ENCODE results near the gene TMEM45B. TPM values are rescaled to one million over a fixed set of nuclear protein-coding genes. Genes with fewer than 3 reads are reported as not detected.
A peak's percentile ranks its signal among the peaks of the same experiment; 100 is the strongest.

The TMEM45B gene
- total RNA-seq: 10.1 TPM

DNA sequence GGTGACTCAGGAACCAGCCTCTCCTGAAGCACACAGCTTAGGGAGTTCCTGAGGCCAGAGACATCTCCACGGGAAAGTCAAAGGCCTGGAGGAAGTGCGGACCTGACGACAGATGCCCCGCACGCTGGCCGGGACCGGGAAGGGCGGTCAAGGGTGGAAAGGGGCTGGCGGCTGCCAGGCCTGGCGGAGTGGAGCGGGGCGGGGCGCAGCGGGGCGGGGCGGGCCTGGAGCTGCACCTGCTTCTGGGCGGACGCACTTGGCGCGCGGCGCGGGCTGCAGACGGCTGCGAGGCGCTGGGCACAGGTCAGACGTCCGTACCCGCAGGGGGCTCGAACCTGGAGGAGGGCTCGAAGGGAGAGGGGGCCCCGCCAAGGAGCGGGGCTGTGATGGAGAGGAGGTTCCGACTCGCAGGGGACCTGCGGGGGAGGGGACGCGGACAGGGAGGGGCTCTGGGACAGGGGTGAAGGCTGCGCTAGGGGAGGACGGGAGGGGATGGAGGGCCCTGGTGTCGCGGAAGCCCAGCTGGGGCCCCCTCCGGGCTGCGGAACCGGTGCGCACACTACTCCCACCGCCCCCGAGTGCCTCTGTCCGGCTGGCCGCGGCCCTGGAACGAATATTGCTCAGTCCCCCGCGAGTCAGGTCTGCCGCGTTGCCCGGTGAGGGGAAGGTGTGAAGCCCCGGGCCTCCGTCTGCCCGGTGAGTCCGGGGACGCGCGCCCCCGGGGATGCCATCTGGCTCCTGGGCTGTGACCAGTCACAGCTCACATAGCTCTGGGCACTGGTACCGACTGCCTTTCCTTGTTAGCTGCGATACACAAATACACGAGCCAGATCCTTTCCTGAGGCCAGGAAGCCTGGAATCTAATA is at the start of gene TMEM45B:
Gene TMEM45B (plus strand): TSS at position 253 of the 866 bp plus-strand sequence. CDS start 36,635 bp downstream, outside the sequence.
- no peak for DNase-seq (ENCODE audit: extremely low spot score in 2 of 2)
- H3K9me3 ChIP-seq: no peaks in the 10 kb centered on the region
- H3K4me3 ChIP-seq: peak within 1 kb of the TSS in 1 of 2 donors; percentile 36
- H3K27ac ChIP-seq: no peak within 1 kb of the TSS
- no peaks in the 10 kb centered on the region for H3K4me1 ChIP-seq
- intact Hi-C loops (cut with DNase I): no loop called here
- no peak for TF ChIP-seq POLR2AphosphoS5 (IDR thresholded peaks at IDR 0.05; ENCODE audit: insufficient read depth in 1 of 2, low read depth in 1 of 2)
- H3K36me3 ChIP-seq: no peaks in the 10 kb centered on the region
- peaks cover 5% of the 10 kb centered on the region for H3K27me3 ChIP-seq

DNA sequence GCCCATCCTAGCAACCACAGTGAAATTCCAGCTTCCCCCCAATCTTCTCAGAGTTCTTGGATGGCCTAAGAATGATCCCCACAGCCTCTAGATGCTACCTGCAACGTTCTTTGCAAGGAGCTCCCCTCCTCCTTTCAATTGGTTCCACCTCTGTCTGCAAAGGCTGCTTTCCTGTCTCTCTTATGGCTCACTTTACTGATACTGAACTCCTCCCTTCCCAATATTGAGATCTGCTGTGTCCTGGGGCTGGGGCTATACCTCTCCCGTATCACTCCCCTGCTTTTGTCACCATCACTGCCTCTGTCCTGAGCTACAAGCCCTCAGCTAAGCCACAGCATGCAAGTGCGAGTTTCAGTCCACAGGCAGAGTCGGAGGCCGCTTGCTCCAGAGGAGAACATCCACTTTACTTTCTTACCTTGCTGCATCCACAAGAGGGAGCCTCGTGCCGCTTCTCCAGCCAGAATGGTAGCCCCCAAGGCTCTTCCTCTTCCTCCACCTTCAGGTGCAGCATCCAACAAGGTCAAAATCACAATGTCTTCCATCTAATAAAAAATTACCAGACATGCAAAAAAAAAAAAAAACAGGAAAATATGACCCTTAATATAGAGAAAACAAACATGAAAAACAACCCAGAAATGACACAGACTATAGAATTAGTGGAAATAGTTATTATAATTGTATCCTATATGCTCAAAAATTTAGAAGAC is 48.6 kb upstream of the TMEM45B start:
- Histone ChIP-seq H3K27ac (no peak overlapping the region), H3K9me3 (no peaks in the 10 kb centered on the region), H3K4me3 (no peak overlapping the region), H3K36me3 (no peaks in the 10 kb centered on the region), H3K27me3 (no peaks in the 10 kb centered on the region), H3K4me1 (no peaks in the 10 kb centered on the region)
- TF ChIP-seq POLR2AphosphoS5 (IDR thresholded peaks at IDR 0.05; ENCODE audit: insufficient read depth in 1 of 2, low read depth in 1 of 2) (no peak), POLR2A (IDR thresholded peaks at IDR 0.05) (no peak)
- TF ChIP-seq, protein P1, sequence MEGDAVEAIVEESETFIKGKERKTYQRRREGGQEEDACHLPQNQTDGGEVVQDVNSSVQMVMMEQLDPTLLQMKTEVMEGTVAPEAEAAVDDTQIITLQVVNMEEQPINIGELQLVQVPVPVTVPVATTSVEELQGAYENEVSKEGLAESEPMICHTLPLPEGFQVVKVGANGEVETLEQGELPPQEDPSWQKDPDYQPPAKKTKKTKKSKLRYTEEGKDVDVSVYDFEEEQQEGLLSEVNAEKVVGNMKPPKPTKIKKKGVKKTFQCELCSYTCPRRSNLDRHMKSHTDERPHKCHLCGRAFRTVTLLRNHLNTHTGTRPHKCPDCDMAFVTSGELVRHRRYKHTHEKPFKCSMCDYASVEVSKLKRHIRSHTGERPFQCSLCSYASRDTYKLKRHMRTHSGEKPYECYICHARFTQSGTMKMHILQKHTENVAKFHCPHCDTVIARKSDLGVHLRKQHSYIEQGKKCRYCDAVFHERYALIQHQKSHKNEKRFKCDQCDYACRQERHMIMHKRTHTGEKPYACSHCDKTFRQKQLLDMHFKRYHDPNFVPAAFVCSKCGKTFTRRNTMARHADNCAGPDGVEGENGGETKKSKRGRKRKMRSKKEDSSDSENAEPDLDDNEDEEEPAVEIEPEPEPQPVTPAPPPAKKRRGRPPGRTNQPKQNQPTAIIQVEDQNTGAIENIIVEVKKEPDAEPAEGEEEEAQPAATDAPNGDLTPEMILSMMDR (IDR thresholded peaks at IDR 0.05): no peak
- no peak for DNase-seq (ENCODE audit: extremely low spot score in 2 of 2)
- intact Hi-C loops (cut with DNase I): no loop called here

DNA sequence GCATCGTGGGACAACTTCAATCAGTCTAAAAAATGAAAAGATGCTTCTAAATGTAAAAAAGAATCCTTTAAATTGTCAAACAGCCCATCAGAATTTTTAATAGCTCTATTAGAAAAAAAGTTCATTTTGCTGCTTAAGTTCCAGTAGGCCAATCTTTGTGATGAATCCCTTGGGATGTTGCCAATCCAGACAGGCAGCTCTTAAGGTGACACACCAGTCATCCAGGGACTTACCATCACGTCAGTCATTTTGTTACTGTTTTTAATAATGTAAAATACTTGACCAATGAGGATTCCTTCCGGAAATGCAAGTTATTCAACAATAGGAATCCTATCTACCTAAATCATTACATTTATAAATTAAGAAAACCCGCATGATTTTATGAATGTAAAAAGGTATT is 47.8 kb upstream of the TMEM45B start:
- DNase-seq (ENCODE audit: extremely low spot score in 2 of 2): no peak
- H3K27me3 ChIP-seq: no peaks in the 10 kb centered on the region
- no peaks in the 10 kb centered on the region for H3K9me3 ChIP-seq
- no peak overlapping the region for H3K4me3 ChIP-seq
- H3K4me1 ChIP-seq: no peaks in the 10 kb centered on the region
- no peak for TF ChIP-seq POLR2A (IDR thresholded peaks at IDR 0.05)
- TF ChIP-seq POLR2AphosphoS5 (IDR thresholded peaks at IDR 0.05; ENCODE audit: insufficient read depth in 1 of 2, low read depth in 1 of 2): no peak
- TF ChIP-seq, protein P1 (IDR thresholded peaks at IDR 0.05): no peak
- H3K27ac ChIP-seq: no peak overlapping the region
- no peaks in the 10 kb centered on the region for H3K36me3 ChIP-seq
- intact Hi-C loops (cut with DNase I): no loop called here

DNA sequence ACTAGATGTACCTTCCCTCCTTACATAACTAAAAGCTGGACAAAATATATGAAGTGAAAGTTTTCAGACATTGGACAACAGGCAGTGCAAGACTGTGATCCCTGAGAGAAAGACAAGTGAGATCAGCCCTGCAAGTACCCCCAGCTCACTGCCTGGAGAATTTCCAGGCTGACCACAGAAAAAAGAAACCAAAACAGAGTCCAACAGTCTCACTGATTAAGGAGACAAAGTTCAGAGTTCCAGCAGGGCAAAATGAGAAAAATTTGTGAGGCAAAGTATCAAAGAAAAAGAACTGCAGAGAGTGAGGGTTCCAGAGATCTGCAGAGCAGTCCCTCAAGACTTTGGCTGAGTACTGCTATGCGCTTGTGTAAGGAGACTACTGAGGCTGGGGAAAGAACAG is 47.3 kb upstream of the TMEM45B start:
- intact Hi-C loops (cut with DNase I): no loop called here
- no peak for DNase-seq (ENCODE audit: extremely low spot score in 2 of 2)
- Histone ChIP-seq H3K36me3 (no peaks in the 10 kb centered on the region), H3K4me3 (no peak overlapping the region), H3K27me3 (no peaks in the 10 kb centered on the region), H3K9me3 (no peaks in the 10 kb centered on the region), H3K27ac (no peak overlapping the region), H3K4me1 (no peaks in the 10 kb centered on the region)
- no peak for TF ChIP-seq POLR2A (IDR thresholded peaks at IDR 0.05)
- TF ChIP-seq, protein P1 (IDR thresholded peaks at IDR 0.05): no peak
- no peak for TF ChIP-seq POLR2AphosphoS5 (IDR thresholded peaks at IDR 0.05; ENCODE audit: insufficient read depth in 1 of 2, low read depth in 1 of 2)

DNA sequence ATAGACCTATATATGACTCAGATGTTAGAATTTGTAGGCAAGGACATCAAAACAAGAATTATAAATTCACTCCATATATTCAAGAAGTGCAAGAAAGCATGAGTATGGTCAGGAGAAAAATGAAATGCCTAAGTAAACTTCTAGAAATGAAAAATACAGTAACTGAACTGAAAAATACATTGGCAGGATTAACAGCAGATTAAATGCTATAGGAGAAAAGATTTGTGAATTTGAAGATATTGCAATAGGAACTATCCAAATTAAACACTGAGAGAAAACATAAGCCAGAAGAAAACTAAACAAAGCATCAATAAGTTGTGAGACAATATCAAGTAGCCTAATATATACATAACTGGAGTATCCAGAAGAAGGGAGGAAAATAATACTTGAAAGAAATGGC is 46.6 kb upstream of the TMEM45B start:
- no peaks in the 10 kb centered on the region for H3K36me3 ChIP-seq
- intact Hi-C loops (cut with DNase I): no loop called here
- no peak overlapping the region for H3K4me3 ChIP-seq
- H3K27ac ChIP-seq: no peak overlapping the region
- DNase-seq (ENCODE audit: extremely low spot score in 2 of 2): no peak
- TF ChIP-seq, protein P1 (IDR thresholded peaks at IDR 0.05): no peak
- TF ChIP-seq POLR2AphosphoS5 (IDR thresholded peaks at IDR 0.05; ENCODE audit: insufficient read depth in 1 of 2, low read depth in 1 of 2) (no peak), POLR2A (IDR thresholded peaks at IDR 0.05) (no peak)
- no peaks in the 10 kb centered on the region for H3K4me1 ChIP-seq
- H3K27me3 ChIP-seq: no peaks in the 10 kb centered on the region
- no peaks in the 10 kb centered on the region for H3K9me3 ChIP-seq
